ENCODE measurements around the gene VPS52. TPM values are rescaled to one million over a fixed set of nuclear protein-coding genes. Genes with fewer than 3 reads are reported as not detected.
"Not testable (repeated sequence)": the region's sequence is repeated elsewhere in the genome, so short reads cannot be mapped to it uniquely, and the experiment has no call there.

The VPS52 gene
- total RNA-seq, 1 donor from 2014 or later, result 30.2 TPM

GRCh38 chr6:33286946-33287914 lies 15.6 kb upstream of the VPS52 start:
- DNase-seq (ENCODE audit: low spot score), result no peak
- no peak for ATAC-seq

GRCh38 chr6:33285214-33285613 lies 13.5 kb upstream of the VPS52 start:
- not testable (repeated sequence) for ATAC-seq

GRCh38 chr6:33280539-33280938 lies 8.9 kb upstream of the VPS52 start:
- ATAC-seq (no peak), DNase-seq (ENCODE audit: low spot score) (no peak)

More at GRCh38 chr6:33285214-33285613, 13.5 kb upstream of the VPS52 start:
- DNase-seq (ENCODE audit: low spot score), result not testable (repeated sequence)

- DNase-seq (ENCODE audit: low spot score) (no peak), ATAC-seq (peak; percentile 47)
Measured at GRCh38 chr6:33279971-33280511, 8.4 kb upstream of the VPS52 start.

- no peak for DNase-seq (ENCODE audit: low spot score)
- ATAC-seq, result peak; percentile 11
Measured at GRCh38 chr6:33279257-33279695, 7.6 kb upstream of the VPS52 start.

- DNase-seq (ENCODE audit: low spot score), result no peak
- ATAC-seq, result no peak
Measured at GRCh38 chr6:33278810-33279209, 7.1 kb upstream of the VPS52 start.

GRCh38 chr6:33278392-33278741 lies 6.7 kb upstream of the VPS52 start:
- no peak for DNase-seq (ENCODE audit: low spot score)
- no peak for ATAC-seq

GRCh38 chr6:33277663-33278391 lies 6.2 kb upstream of the VPS52 start:
- DNase-seq (ENCODE audit: low spot score) (no peak), ATAC-seq (no peak)

- ATAC-seq (peak; percentile 56), DNase-seq (ENCODE audit: low spot score) (peak; percentile 59)
Measured at GRCh38 chr6:33276864-33277662, 5.4 kb upstream of the VPS52 start, which contains the start of gene B3GALT4. Gene B3GALT4, plus strand, starts transcription at chr6:33277123. Its CDS starts 297 bp downstream, at chr6:33277420.

- no peak for ATAC-seq
- no peak for DNase-seq (ENCODE audit: low spot score)
Measured at GRCh38 chr6:33276581-33276863, 4.8 kb upstream of the VPS52 start.

- DNase-seq (ENCODE audit: low spot score); ATAC-seq: not testable (repeated sequence)
Measured at GRCh38 chr6:33275795-33276580, 4.3 kb upstream of the VPS52 start.

- DNase-seq (ENCODE audit: low spot score), result no peak
- ATAC-seq, result no peak
Measured at GRCh38 chr6:33273924-33274902, 2.5 kb upstream of the VPS52 start.

GRCh38 chr6:33273129-33273923 lies 1.6 kb upstream of the VPS52 start:
- no peak for DNase-seq (ENCODE audit: low spot score)
- ATAC-seq, result no peak

- no peak for DNase-seq (ENCODE audit: low spot score)
- ATAC-seq, result peak; percentile 18
Measured at GRCh38 chr6:33272275-33273128, 826 bp upstream of the VPS52 start.

GRCh38 chr6:33271117-33271467 lies 584 bp downstream of the VPS52 start:
- ATAC-seq (peak; percentile 9), DNase-seq (ENCODE audit: low spot score) (no peak)

- ATAC-seq (no peak), DNase-seq (ENCODE audit: low spot score) (no peak)
Measured at GRCh38 chr6:33264015-33264414, 7.7 kb downstream of the VPS52 start.

GRCh38 chr6:33262490-33262889 lies 9.2 kb downstream of the VPS52 start:
- not testable (repeated sequence) for ATAC-seq; DNase-seq (ENCODE audit: low spot score)
